ENCODE data around the gene CTSZ.
"Not testable (repeated sequence)": the region's sequence is repeated elsewhere in the genome, so short reads cannot be mapped to it uniquely, and the experiment has no call there.

Gene CTSZ

GRCh38 chr20:59006864-59007664, at the start of gene CTSZ:
TSS of gene CTSZ (minus strand) at chr20:59007254. CDS start at chr20:59007128, 126 bp downstream.
- DNase-seq (ENCODE audit: low read depth): peak; percentile 17

- DNase-seq (ENCODE audit: low read depth): no peak
These were observed 48.2 kb upstream of the CTSZ start for GRCh38 chr20:59055302-59055701.

GRCh38 chr20:59051666-59052185, 44.7 kb upstream of the CTSZ start:
- DNase-seq (ENCODE audit: low read depth): no peak

- no peak for DNase-seq (ENCODE audit: low read depth)
These were observed 43.4 kb upstream of the CTSZ start for GRCh38 chr20:59050437-59050836.

GRCh38 chr20:59048681-59049030, 41.6 kb upstream of the CTSZ start:
- no peak for DNase-seq (ENCODE audit: low read depth)

GRCh38 chr20:59047938-59048680, 41.1 kb upstream of the CTSZ start:
- DNase-seq (ENCODE audit: low read depth): no peak

- no peak for DNase-seq (ENCODE audit: low read depth)
These were observed 39.8 kb upstream of the CTSZ start for GRCh38 chr20:59046862-59047261.

- no peak for DNase-seq (ENCODE audit: low read depth)
These were observed 37.7 kb upstream of the CTSZ start for GRCh38 chr20:59044796-59045195.

- no peak for DNase-seq (ENCODE audit: low read depth)
These were observed 37.2 kb upstream of the CTSZ start for GRCh38 chr20:59044295-59044694.

GRCh38 chr20:59043698-59044097, 36.6 kb upstream of the CTSZ start:
- DNase-seq (ENCODE audit: low read depth): no peak

- peak; percentile 92 for DNase-seq (ENCODE audit: low read depth)
These were observed 36.0 kb upstream of the CTSZ start for GRCh38 chr20:59042796-59043631.

- DNase-seq (ENCODE audit: low read depth): no peak
These were observed 35.2 kb upstream of the CTSZ start, which contains the start of gene PRELID3B for GRCh38 chr20:59042151-59042795. TSS of gene PRELID3B (minus strand) at chr20:59042786. CDS start at chr20:59042730, 56 bp downstream.

- DNase-seq (ENCODE audit: low read depth): not testable (repeated sequence)
These were observed 34.4 kb upstream of the CTSZ start for GRCh38 chr20:59041487-59041886.

GRCh38 chr20:59040667-59041066, 33.6 kb upstream of the CTSZ start:
- DNase-seq (ENCODE audit: low read depth): no peak

- DNase-seq (ENCODE audit: low read depth): no peak
These were observed 32.2 kb upstream of the CTSZ start for GRCh38 chr20:59039233-59039632.

- DNase-seq (ENCODE audit: low read depth): no peak
These were observed 30.3 kb upstream of the CTSZ start for GRCh38 chr20:59037386-59037785.

GRCh38 chr20:59035381-59035780, 28.3 kb upstream of the CTSZ start:
- no peak for DNase-seq (ENCODE audit: low read depth)

GRCh38 chr20:59033616-59034165, 26.6 kb upstream of the CTSZ start:
- no peak for DNase-seq (ENCODE audit: low read depth)

- no peak for DNase-seq (ENCODE audit: low read depth)
These were observed 26.0 kb upstream of the CTSZ start for GRCh38 chr20:59033093-59033492.

- no peak for DNase-seq (ENCODE audit: low read depth)
These were observed 25.6 kb upstream of the CTSZ start for GRCh38 chr20:59032713-59033059.

- peak; percentile 95 for DNase-seq (ENCODE audit: low read depth)
These were observed 25.1 kb upstream of the CTSZ start, which contains the start of gene ATP5F1E for GRCh38 chr20:59032023-59032712. TSS of gene ATP5F1E (minus strand) at chr20:59032335. CDS start at chr20:59032251, 84 bp downstream.

Measured in activated T-cell treated with anti-CD3 and anti-CD28 coated beads for 1 hour (primary cell).